Activated naive CD4-positive, alpha-beta T cell treated with anti-CD3 and anti-CD28 coated beads, Interleukin-2, amount 10 ng/mL, durations not matched to agents 7 days and 5 days (primary cell): ENCODE data around the gene CHST8.

Experiments used
- CTCF ChIA-PET: fragments of 350-600 bp; sonication (Branson Sonifier 250); formaldehyde crosslinking; loops from one replicate; lab custom pipeline; 2021; ENCODE audit warnings: antibody characterized with exemption; lab: Charles Lee
- DNase-seq: peaks from one replicate; pipeline ENCODE4 v3.0.0-alpha.2; 2020
- H3K27ac Mint-ChIP-seq: one replicate; pipeline ENCODE4 v1.8.0; 2021; ENCODE audit warnings: mild to moderate bottlenecking, moderate library complexity, mixed read lengths
- H3K27me3 Mint-ChIP-seq: one replicate; pipeline ENCODE4 v1.8.0; 2021; ENCODE audit warnings: mild to moderate bottlenecking, mixed read lengths
- H3K36me3 Mint-ChIP-seq: one replicate; pipeline ENCODE4 v1.8.0; 2021; ENCODE audit warnings: mixed read lengths
- H3K4me1 Mint-ChIP-seq: one replicate; pipeline ENCODE4 v1.8.0; 2021; ENCODE audit warnings: mixed read lengths
- H3K4me3 Mint-ChIP-seq: one replicate; pipeline ENCODE4 v1.8.0; 2021; ENCODE audit warnings: mild to moderate bottlenecking, moderate library complexity, mixed read lengths
- H3K9me3 Mint-ChIP-seq: one replicate; pipeline ENCODE4 v1.8.0; 2021; ENCODE audit warnings: mixed read lengths

The CHST8 gene, protein sequence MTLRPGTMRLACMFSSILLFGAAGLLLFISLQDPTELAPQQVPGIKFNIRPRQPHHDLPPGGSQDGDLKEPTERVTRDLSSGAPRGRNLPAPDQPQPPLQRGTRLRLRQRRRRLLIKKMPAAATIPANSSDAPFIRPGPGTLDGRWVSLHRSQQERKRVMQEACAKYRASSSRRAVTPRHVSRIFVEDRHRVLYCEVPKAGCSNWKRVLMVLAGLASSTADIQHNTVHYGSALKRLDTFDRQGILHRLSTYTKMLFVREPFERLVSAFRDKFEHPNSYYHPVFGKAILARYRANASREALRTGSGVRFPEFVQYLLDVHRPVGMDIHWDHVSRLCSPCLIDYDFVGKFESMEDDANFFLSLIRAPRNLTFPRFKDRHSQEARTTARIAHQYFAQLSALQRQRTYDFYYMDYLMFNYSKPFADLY

GRCh38 chr19:33621811-33622504, at the start of gene CHST8:
Gene CHST8 (plus strand): TSS chr19:33621953. CDS start chr19:33689262, 67,309 bp downstream.
- Mint-ChIP-seq H3K27me3 (peaks cover 73% of the 10 kb centered on the region), H3K27ac (no peak within 1 kb of the TSS), H3K9me3 (no peaks in the 10 kb centered on the region), H3K36me3 (no peaks in the 10 kb centered on the region), H3K4me3 (no peak within 1 kb of the TSS), H3K4me1 (no peaks in the 10 kb centered on the region)
- CTCF ChIA-PET: no interaction called here
- DNase-seq: no peak

GRCh38 chr19:33572929-33573328, 48.8 kb upstream of the CHST8 start:
- DNase-seq: no peak
- Mint-ChIP-seq H3K27me3 (peaks cover 4% of the 10 kb centered on the region), H3K4me1 (no peaks in the 10 kb centered on the region)

DNA sequence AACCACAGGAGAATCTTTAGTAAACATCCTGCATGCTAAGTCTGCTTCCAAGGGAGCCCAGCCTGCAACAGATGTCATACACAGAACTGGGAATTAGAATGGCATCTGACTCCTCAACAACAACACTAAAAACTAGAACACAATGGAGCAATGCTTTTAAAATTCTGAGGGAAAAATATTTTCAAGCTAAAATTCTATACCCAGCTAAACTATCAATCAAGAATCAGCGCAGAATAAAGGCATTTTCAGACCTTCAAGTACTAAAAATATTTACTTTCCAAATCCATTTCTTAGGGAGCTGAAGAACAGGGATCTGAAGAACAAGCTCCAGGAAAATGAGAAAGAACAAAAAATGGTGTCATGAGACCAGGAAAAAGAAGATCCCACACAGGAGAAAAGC, 46.9 kb upstream of the CHST8 start:
- Mint-ChIP-seq H3K36me3 (no peaks in the 10 kb centered on the region), H3K27me3 (peaks cover under 1% of the 10 kb centered on the region), H3K9me3 (peaks cover 17% of the 10 kb centered on the region), H3K27ac (no peak overlapping the region), H3K4me1 (no peaks in the 10 kb centered on the region), H3K4me3 (no peak overlapping the region)
- no peak for DNase-seq
- CTCF ChIA-PET: no interaction called here

More at GRCh38 chr19:33572929-33573328, 48.8 kb upstream of the CHST8 start:
- H3K27ac Mint-ChIP-seq: no peak overlapping the region
- H3K36me3 Mint-ChIP-seq: no peaks in the 10 kb centered on the region
- CTCF ChIA-PET: no interaction called here
- H3K4me3 Mint-ChIP-seq: no peak overlapping the region
- H3K9me3 Mint-ChIP-seq: peaks cover 17% of the 10 kb centered on the region

DNA sequence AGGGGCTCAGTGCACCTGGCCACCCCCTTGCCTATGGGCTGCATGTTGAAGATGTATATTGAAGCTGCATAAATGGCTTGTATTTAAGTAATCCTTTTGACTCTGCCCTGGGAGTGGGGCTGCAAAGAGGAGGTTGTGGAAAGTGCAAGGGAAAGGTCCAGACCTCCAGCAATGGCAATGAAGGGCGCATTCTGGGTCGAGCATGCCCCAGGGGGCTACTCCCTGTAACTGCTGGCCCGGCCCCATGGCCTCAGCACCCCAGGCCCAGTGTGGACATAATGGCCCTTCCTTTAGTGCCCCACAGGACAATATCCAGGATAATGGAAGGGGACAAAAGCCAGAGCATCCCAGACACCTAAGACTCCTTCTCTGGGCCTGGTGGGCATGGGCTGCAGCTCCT, 43.1 kb upstream of the CHST8 start:
- Mint-ChIP-seq H3K9me3 (peaks cover 15% of the 10 kb centered on the region), H3K27ac (no peak overlapping the region), H3K4me3 (no peak overlapping the region), H3K36me3 (no peaks in the 10 kb centered on the region), H3K27me3 (no peaks in the 10 kb centered on the region), H3K4me1 (no peaks in the 10 kb centered on the region)
- no peak for DNase-seq
- CTCF ChIA-PET: no interaction called here

- H3K27ac Mint-ChIP-seq: no peak overlapping the region
- DNase-seq: no peak
- H3K4me1 Mint-ChIP-seq: no peaks in the 10 kb centered on the region
- H3K4me3 Mint-ChIP-seq: no peak overlapping the region
- peaks cover 1% of the 10 kb centered on the region for H3K9me3 Mint-ChIP-seq
- no peaks in the 10 kb centered on the region for H3K27me3 Mint-ChIP-seq
- CTCF ChIA-PET: no interaction called here
- no peaks in the 10 kb centered on the region for H3K36me3 Mint-ChIP-seq
Observed at GRCh38 chr19:33580026-33580644, 41.6 kb upstream of the CHST8 start.

DNA sequence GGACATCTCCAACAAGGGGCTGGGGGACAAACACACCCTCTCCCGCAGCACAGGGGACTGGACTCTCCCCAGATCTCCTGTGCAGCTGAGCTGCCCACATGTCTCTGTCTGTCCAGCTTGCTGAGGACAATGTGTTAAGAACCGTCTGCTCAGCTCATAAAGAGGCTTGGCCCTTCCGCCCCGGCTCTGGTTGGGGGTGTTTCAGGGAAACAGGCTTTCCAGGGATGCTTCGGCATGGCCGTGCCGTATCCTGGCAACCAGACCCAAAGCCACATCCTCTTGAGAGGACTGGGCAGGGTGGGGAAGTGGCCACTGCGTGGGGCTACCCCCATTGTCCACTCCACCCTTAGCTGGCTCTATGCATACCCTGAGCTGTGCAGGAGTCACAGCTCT, 41.1 kb upstream of the CHST8 start:
- Mint-ChIP-seq H3K27ac (no peak overlapping the region), H3K4me3 (no peak overlapping the region), H3K9me3 (peaks cover 1% of the 10 kb centered on the region), H3K36me3 (no peaks in the 10 kb centered on the region), H3K27me3 (no peaks in the 10 kb centered on the region), H3K4me1 (no peaks in the 10 kb centered on the region)
- no peak for DNase-seq
- CTCF ChIA-PET: no interaction called here

DNA sequence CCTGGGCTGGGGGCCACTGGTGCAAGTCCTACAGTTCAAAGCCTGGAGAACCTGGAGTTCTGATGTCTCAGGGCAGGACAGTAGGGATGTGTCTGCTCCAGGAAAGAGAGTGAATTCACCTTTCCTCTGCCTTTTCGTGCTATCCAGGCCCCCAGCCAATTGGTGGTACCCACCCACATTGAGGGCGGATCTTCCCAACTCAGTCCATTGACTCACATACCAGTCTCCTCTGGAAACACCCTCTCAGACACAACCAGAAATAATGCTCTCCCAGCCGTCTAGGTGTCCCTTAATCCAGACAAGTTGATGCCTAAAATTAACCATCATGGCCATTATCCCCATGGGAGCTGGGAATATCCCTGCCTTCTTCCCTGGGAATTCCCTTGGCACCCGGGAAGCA, 38.8 kb upstream of the CHST8 start:
- peaks cover 10% of the 10 kb centered on the region for H3K9me3 Mint-ChIP-seq
- no peak overlapping the region for H3K4me3 Mint-ChIP-seq
- H3K4me1 Mint-ChIP-seq: no peaks in the 10 kb centered on the region
- DNase-seq: no peak
- CTCF ChIA-PET: no interaction called here
- H3K36me3 Mint-ChIP-seq: no peaks in the 10 kb centered on the region
- no peaks in the 10 kb centered on the region for H3K27me3 Mint-ChIP-seq
- no peak overlapping the region for H3K27ac Mint-ChIP-seq

DNA sequence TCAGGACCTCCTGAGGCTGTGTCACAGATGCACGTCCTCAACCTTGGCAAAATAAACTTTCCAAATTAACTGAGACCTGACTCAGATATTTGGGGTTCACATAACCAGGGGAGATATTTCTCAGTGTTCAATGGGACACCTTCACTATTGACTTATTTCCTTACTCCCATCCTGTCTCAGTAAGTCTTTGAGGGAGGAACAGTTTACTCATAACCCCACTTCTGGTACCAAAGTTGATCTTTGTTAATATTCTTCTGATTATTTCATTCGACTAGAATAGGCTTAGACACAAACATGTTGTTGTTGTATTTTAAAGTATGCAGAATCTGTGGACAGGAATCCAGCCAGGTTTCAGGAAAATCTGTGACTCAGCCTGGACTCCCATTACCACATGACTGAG, 34.6 kb upstream of the CHST8 start:
- Mint-ChIP-seq H3K4me1 (no peaks in the 10 kb centered on the region), H3K27ac (no peak overlapping the region), H3K9me3 (peaks cover 15% of the 10 kb centered on the region), H3K27me3 (no peaks in the 10 kb centered on the region), H3K4me3 (no peak overlapping the region), H3K36me3 (no peaks in the 10 kb centered on the region)
- CTCF ChIA-PET: no interaction called here
- no peak for DNase-seq

- H3K4me3 Mint-ChIP-seq: no peak overlapping the region
- H3K36me3 Mint-ChIP-seq: no peaks in the 10 kb centered on the region
- DNase-seq: no peak
- CTCF ChIA-PET: no interaction called here
- no peak overlapping the region for H3K27ac Mint-ChIP-seq
- no peaks in the 10 kb centered on the region for H3K27me3 Mint-ChIP-seq
- H3K9me3 Mint-ChIP-seq: peaks cover 15% of the 10 kb centered on the region
- no peaks in the 10 kb centered on the region for H3K4me1 Mint-ChIP-seq
Observed at GRCh38 chr19:33590224-33590623, 31.5 kb upstream of the CHST8 start.

DNA sequence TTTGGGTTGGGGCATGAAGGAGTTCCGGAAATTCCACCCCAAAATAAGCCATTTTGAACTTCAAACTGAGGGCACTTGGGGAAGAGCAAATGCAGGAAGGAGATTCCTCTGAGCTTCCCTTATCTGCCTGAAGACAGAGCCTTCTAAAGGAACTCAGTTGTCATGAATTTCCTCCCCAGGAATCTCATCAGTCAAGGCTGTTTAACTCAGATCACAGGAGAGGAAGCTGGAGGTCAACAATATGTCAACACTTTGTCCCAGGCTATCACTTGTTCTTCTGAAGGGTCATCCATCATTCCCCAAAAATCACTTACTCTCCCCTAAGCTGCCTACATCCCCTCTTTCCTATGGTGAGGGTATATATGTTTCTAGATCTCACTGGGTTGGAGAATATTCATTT, 26.0 kb upstream of the CHST8 start:
- no peaks in the 10 kb centered on the region for H3K4me1 Mint-ChIP-seq
- H3K9me3 Mint-ChIP-seq: peaks cover 4% of the 10 kb centered on the region
- DNase-seq: no peak
- H3K36me3 Mint-ChIP-seq: no peaks in the 10 kb centered on the region
- no peaks in the 10 kb centered on the region for H3K27me3 Mint-ChIP-seq
- no peak overlapping the region for H3K27ac Mint-ChIP-seq
- no peak overlapping the region for H3K4me3 Mint-ChIP-seq
- CTCF ChIA-PET: no interaction called here

GRCh38 chr19:33601583-33601982, 20.2 kb upstream of the CHST8 start:
- Mint-ChIP-seq H3K4me1 (no peaks in the 10 kb centered on the region), H3K27ac (no peak overlapping the region), H3K4me3 (no peak overlapping the region), H3K27me3 (no peaks in the 10 kb centered on the region), H3K9me3 (peaks cover 21% of the 10 kb centered on the region), H3K36me3 (no peaks in the 10 kb centered on the region)
- CTCF ChIA-PET: no interaction called here
- DNase-seq: no peak

DNA sequence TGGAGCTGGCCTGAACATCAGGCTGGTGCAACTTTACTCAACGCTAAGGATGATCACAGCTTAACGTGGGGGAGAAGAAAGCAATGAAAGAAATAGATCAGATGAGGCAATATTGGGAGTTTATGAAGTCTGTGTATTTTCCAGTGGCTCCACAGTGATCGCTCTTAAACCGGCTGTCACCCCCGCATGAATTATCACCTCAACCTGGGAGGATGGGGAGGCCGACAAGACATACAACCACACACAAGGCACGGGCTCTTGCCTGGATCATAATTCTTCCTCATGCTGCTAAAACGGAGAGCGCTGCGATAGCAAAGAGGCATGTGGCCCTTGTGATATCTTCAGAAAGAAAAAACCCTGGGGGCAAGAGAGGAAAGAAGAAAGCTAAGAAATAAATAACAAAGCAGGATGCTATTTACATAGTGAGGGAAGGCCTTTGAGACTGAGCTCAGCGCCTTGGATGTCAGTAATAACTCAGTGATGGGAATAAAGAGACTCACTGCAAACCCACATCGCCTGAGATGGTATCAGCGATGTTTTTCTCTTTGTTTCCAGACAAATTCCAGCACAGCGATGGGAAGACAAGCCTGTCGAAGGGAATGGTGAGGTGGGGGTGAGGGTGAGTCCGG, 19.1 kb upstream of the CHST8 start:
- H3K36me3 Mint-ChIP-seq: no peaks in the 10 kb centered on the region
- no peak for DNase-seq
- no peaks in the 10 kb centered on the region for H3K4me1 Mint-ChIP-seq
- H3K9me3 Mint-ChIP-seq: peaks cover 21% of the 10 kb centered on the region
- H3K27me3 Mint-ChIP-seq: no peaks in the 10 kb centered on the region
- no peak overlapping the region for H3K4me3 Mint-ChIP-seq
- no peak overlapping the region for H3K27ac Mint-ChIP-seq
- CTCF ChIA-PET: no interaction called here

GRCh38 chr19:33603377-33603776, 18.4 kb upstream of the CHST8 start:
- no peak for DNase-seq
- CTCF ChIA-PET: no interaction called here
- Mint-ChIP-seq H3K9me3 (peaks cover 21% of the 10 kb centered on the region), H3K4me1 (no peaks in the 10 kb centered on the region), H3K27me3 (no peaks in the 10 kb centered on the region), H3K27ac (no peak overlapping the region), H3K36me3 (no peaks in the 10 kb centered on the region), H3K4me3 (no peak overlapping the region)

DNA sequence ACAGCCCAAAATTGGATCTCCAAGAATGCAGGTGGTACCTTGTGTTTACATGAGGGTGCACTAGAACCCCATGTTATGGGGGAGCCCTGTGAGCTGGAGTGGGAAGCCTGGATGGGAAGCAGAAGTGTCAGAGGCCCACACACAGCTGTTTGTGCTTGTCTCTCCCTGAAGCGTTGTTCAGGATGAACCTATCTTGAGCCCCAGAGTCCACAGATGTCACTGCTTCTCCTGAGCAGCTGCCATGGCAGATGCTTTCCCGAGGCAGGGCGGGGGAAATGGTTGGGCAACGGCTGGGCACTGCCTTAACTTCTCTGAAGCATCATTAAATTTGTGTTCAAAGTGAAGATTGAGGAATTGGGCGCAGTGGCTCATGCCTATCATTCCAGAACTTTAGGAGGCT, 17.1 kb upstream of the CHST8 start:
- no peak overlapping the region for H3K4me3 Mint-ChIP-seq
- DNase-seq: no peak
- peaks cover 20% of the 10 kb centered on the region for H3K9me3 Mint-ChIP-seq
- H3K27me3 Mint-ChIP-seq: no peaks in the 10 kb centered on the region
- no peaks in the 10 kb centered on the region for H3K4me1 Mint-ChIP-seq
- H3K36me3 Mint-ChIP-seq: no peaks in the 10 kb centered on the region
- no peak overlapping the region for H3K27ac Mint-ChIP-seq
- CTCF ChIA-PET: no interaction called here
